ENCODE measurements around the gene PLEKHM3.

DNA sequence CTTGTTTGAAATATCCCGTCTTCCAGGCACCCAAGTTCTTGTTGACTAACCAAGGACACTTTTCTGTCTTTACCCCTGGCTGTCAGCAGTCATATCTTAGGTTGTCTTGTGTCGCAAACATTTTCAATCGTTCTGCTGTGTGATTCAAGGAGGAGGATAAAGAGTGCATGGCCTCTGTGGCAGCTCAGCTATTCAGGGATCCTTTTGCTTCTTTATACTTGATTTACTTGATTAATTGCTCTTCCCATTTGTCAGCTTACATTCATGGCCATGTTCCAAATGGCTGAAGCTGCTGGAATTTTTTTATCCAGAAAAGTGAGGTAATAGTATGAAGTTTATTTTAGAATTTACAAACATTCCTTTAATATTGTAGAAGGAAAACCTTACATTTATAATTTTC lies 158.3 kb downstream of the PLEKHM3 start:
- no peak for TF ChIP-seq POLR2AphosphoS5 (IDR thresholded peaks at IDR 0.05; ENCODE audit: low read depth, low read length)
- TF ChIP-seq, protein P1, sequence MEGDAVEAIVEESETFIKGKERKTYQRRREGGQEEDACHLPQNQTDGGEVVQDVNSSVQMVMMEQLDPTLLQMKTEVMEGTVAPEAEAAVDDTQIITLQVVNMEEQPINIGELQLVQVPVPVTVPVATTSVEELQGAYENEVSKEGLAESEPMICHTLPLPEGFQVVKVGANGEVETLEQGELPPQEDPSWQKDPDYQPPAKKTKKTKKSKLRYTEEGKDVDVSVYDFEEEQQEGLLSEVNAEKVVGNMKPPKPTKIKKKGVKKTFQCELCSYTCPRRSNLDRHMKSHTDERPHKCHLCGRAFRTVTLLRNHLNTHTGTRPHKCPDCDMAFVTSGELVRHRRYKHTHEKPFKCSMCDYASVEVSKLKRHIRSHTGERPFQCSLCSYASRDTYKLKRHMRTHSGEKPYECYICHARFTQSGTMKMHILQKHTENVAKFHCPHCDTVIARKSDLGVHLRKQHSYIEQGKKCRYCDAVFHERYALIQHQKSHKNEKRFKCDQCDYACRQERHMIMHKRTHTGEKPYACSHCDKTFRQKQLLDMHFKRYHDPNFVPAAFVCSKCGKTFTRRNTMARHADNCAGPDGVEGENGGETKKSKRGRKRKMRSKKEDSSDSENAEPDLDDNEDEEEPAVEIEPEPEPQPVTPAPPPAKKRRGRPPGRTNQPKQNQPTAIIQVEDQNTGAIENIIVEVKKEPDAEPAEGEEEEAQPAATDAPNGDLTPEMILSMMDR (IDR thresholded peaks at IDR 0.05) = no peak

All from Panc1 (cell line).